ENCODE results near the gene ZNF526. TPM values are rescaled to one million over a fixed set of nuclear protein-coding genes. Genes with fewer than 3 reads are reported as not detected.
A peak's percentile ranks its signal among the peaks of the same experiment; 100 is the strongest.

Gene ZNF526
- total RNA-seq, 1 donor from 2014 or later, result 7.0 TPM

DNA sequence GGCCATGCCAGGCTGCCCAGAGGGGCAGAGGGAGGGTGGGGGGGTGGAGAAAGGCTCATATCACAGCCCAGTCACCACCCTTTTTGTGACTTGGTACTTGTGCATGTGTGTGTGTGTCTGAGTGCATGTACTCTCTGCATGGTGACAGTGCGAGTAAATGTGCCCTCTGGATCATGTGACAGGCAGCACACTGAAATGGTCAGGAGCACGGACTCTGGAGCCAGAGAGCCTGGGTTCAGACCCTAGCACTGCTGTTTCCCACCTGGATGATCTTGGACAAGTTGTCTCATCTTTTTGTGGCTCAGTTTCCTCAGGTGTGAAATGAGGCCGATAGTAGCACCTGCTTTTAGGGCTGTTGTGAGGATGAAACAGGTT lies 50.9 kb downstream of the ZNF526 start:
- H3K4me3 ChIP-seq, result peak overlapping the region; percentile 62 to 74
- intact Hi-C loops (cut with DNase I), result no loop called here
- H3K9me3 ChIP-seq, result no peaks in the 10 kb centered on the region
- H3K27ac ChIP-seq, result peak overlapping the region; percentile 95 to 97
- peaks cover 35 to 36% of the 10 kb centered on the region in 2 donors for H3K36me3 ChIP-seq
- no peaks in the 10 kb centered on the region for H3K27me3 ChIP-seq
- TF ChIP-seq, protein P1, sequence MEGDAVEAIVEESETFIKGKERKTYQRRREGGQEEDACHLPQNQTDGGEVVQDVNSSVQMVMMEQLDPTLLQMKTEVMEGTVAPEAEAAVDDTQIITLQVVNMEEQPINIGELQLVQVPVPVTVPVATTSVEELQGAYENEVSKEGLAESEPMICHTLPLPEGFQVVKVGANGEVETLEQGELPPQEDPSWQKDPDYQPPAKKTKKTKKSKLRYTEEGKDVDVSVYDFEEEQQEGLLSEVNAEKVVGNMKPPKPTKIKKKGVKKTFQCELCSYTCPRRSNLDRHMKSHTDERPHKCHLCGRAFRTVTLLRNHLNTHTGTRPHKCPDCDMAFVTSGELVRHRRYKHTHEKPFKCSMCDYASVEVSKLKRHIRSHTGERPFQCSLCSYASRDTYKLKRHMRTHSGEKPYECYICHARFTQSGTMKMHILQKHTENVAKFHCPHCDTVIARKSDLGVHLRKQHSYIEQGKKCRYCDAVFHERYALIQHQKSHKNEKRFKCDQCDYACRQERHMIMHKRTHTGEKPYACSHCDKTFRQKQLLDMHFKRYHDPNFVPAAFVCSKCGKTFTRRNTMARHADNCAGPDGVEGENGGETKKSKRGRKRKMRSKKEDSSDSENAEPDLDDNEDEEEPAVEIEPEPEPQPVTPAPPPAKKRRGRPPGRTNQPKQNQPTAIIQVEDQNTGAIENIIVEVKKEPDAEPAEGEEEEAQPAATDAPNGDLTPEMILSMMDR (IDR thresholded peaks at IDR 0.05), result no peak
- H3K4me1 ChIP-seq, result peaks cover 10 to 31% of the 10 kb centered on the region in 2 donors
- no peak for DNase-seq (ENCODE audit: low spot score in 2 of 2)

DNA sequence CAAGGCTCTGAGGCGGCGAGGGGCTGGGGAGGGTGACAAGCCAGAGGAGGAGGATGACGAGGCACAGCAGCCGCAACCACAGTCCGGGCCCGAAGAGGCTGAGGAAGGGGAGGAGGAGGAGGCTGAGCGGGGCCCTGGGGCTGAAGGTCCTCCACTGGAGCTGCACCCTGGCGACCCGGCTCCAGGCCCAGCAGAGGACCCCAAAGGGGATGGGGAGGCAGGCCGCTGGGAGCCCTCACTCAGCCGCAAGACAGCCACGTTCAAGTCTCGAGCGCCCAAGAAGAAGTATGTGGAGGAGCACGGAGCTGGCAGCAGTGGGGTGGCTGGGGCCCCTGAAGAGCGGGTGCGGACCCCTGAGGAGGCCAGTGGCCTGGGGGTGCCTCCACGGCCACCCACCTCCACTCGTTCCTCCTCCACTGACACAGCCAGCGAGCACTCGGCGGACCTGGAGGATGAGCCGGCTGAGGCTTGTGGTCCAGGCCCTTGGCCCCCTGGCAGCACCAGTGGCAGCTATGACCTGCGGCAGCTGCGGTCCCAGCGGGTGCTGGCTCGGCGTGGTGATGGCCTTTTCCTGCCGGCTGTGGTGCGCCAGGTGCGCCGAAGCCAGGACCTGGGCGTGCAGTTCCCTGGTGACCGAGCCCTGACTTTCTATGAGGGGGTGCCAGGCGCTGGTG lies 51.9 kb downstream of the ZNF526 start:
- TF ChIP-seq, protein P1 (IDR thresholded peaks at IDR 0.05), result no peak
- Histone ChIP-seq H3K4me1 (peaks cover 11 to 40% of the 10 kb centered on the region in 2 donors), H3K4me3 (no peak overlapping the region), H3K9me3 (no peaks in the 10 kb centered on the region), H3K27me3 (no peaks in the 10 kb centered on the region), H3K36me3 (peaks cover 35 to 36% of the 10 kb centered on the region in 2 donors), H3K27ac (peak overlapping the region; percentile 95 to 97)
- intact Hi-C loops (cut with DNase I), result no loop called here
- peak in 1 of 2 donors; percentile 60 for DNase-seq (ENCODE audit: low spot score in 2 of 2)

DNA sequence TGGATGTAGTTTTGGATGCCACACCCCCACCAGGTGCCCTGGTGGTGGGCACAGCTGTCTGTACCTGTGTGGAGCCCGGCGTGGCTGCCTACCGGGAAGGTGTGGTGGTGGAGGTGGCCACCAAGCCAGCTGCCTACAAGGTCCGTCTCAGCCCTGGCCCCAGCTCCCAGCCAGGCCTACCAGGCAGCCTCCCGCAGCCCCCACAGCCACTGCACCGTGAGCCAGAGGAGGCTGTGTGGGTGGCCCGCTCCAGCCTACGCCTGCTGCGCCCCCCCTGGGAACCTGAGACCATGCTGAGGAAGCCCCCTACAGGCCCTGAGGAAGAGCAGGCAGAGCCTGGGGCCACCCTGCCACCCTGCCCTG lies 52.4 kb downstream of the ZNF526 start:
- intact Hi-C loops (cut with DNase I), result no loop called here
- TF ChIP-seq, protein P1 (IDR thresholded peaks at IDR 0.05), result no peak
- no peaks in the 10 kb centered on the region for H3K27me3 ChIP-seq
- no peak for DNase-seq (ENCODE audit: low spot score in 2 of 2)
- peaks cover 16 to 45% of the 10 kb centered on the region in 2 donors for H3K4me1 ChIP-seq
- no peaks in the 10 kb centered on the region for H3K9me3 ChIP-seq
- no peak overlapping the region for H3K4me3 ChIP-seq
- H3K27ac ChIP-seq, result peak overlapping the region in 1 of 2 donors; percentile 97
- H3K36me3 ChIP-seq, result peaks cover 35 to 36% of the 10 kb centered on the region in 2 donors

DNA sequence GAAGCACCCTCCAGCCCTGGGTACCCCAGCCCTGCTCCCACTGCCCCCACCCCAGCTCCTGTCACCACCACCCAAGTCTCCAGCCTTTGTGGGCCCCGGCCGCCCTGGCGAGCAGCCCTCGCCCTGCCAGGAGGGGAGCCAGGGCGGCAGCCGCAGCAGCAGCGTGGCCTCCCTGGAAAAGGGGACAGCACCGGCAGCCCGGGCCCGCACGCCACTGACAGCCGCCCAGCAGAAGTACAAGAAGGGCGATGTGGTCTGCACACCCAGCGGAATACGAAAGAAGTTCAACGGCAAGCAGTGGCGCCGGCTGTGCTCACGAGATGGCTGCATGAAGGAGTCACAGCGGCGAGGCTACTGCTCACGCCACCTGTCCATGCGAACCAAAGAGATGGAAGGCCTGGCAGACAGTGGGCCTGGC lies 52.9 kb downstream of the ZNF526 start:
- H3K4me3 ChIP-seq, result no peak overlapping the region
- TF ChIP-seq, protein P1 (IDR thresholded peaks at IDR 0.05), result no peak
- no peaks in the 10 kb centered on the region for H3K9me3 ChIP-seq
- no peak for DNase-seq (ENCODE audit: low spot score in 2 of 2)
- peaks cover 35 to 36% of the 10 kb centered on the region in 2 donors for H3K36me3 ChIP-seq
- peak overlapping the region in 1 of 2 donors; percentile 97 for H3K27ac ChIP-seq
- no peaks in the 10 kb centered on the region for H3K27me3 ChIP-seq
- intact Hi-C loops (cut with DNase I), result no loop called here
- peaks cover 21 to 45% of the 10 kb centered on the region in 2 donors for H3K4me1 ChIP-seq

DNA sequence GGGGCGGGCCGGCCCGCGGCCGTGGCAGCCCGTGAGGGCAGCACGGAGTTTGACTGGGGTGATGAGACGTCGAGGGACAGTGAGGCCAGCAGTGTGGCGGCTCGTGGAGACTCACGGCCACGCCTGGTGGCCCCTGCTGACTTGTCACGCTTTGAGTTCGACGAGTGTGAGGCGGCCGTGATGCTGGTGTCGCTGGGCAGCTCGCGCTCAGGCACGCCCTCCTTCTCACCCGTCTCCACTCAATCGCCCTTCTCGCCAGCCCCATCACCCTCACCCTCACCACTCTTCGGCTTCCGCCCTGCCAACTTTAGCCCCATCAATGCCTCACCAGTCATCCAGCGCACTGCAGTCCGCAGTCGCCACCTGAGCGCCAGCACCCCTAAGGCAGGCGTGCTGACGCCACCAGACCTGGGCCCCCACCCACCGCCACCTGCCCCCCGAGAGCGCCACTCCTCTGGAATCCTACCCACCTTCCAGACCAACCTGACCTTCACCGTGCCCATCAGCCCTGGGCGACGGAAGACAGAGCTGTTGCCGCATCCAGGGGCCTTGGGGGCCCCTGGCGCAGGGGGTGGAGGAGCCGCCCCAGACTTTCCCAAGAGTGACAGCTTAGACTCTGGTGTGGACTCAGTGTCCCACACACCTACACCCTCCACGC lies 53.4 kb downstream of the ZNF526 start:
- Histone ChIP-seq H3K4me1 (peaks cover 23 to 49% of the 10 kb centered on the region in 2 donors), H3K27ac (peak overlapping the region in 1 of 2 donors; percentile 97), H3K4me3 (no peak overlapping the region), H3K27me3 (no peaks in the 10 kb centered on the region), H3K9me3 (no peaks in the 10 kb centered on the region), H3K36me3 (peaks cover 35 to 36% of the 10 kb centered on the region in 2 donors)
- intact Hi-C loops (cut with DNase I), result no loop called here
- TF ChIP-seq, protein P1 (IDR thresholded peaks at IDR 0.05), result no peak
- peak in 1 of 2 donors; percentile 59 for DNase-seq (ENCODE audit: low spot score in 2 of 2)

All from ascending aorta (tissue), 2 donors.